GM18505 (cell line): ENCODE data around the gene MEGF6.

Experiments
- ATAC-seq: cut with Tn5 transposase; IDR thresholded peaks from one replicate; pipeline ENCODE4 v1.9.1; 2021; ENCODE audit not compliant: unreplicated experiment
- POLR2A ChIP-seq: IDR thresholded peaks from 4 replicates; pipeline ENCODE4 v1.6.1; 2011; ENCODE audit warnings: borderline replicate concordance; ENCODE audit not compliant: insufficient read depth, insufficient read length; ENCODE audit errors: extremely low read depth

The MEGF6 gene

GRCh38 chr1:3544040-3544977 lies 67.0 kb downstream of the MEGF6 start:
- no peak for TF ChIP-seq POLR2A
- no peak for ATAC-seq

GRCh38 chr1:3543076-3544039 lies 68.0 kb downstream of the MEGF6 start:
- no peak for ATAC-seq
- no peak for TF ChIP-seq POLR2A

GRCh38 chr1:3542676-3543075 lies 68.6 kb downstream of the MEGF6 start:
- no peak for TF ChIP-seq POLR2A
- no peak for ATAC-seq

GRCh38 chr1:3541936-3542335 lies 69.4 kb downstream of the MEGF6 start:
- no peak for TF ChIP-seq POLR2A
- no peak for ATAC-seq

GRCh38 chr1:3541465-3541864 lies 69.8 kb downstream of the MEGF6 start:
- ATAC-seq: no peak
- TF ChIP-seq POLR2A: no peak

GRCh38 chr1:3540876-3541275 lies 70.4 kb downstream of the MEGF6 start:
- TF ChIP-seq POLR2A: no peak
- no peak for ATAC-seq

- no peak for TF ChIP-seq POLR2A
- no peak for ATAC-seq
Measured at GRCh38 chr1:3539707-3540425, 71.4 kb downstream of the MEGF6 start.

GRCh38 chr1:3537359-3537758 lies 73.9 kb downstream of the MEGF6 start:
- ATAC-seq: no peak
- TF ChIP-seq POLR2A: no peak

GRCh38 chr1:3536420-3537195 lies 74.7 kb downstream of the MEGF6 start:
- TF ChIP-seq POLR2A: no peak
- no peak for ATAC-seq

GRCh38 chr1:3535732-3536131 lies 75.6 kb downstream of the MEGF6 start:
- ATAC-seq: no peak

GRCh38 chr1:3534803-3535637 lies 76.3 kb downstream of the MEGF6 start:
- ATAC-seq: no peak

More at GRCh38 chr1:3535732-3536131, 75.6 kb downstream of the MEGF6 start:
- no peak for TF ChIP-seq POLR2A

More at GRCh38 chr1:3534803-3535637, 76.3 kb downstream of the MEGF6 start:
- TF ChIP-seq POLR2A: no peak
